GM13977 (cell line): ENCODE results near the gene DECR2.
A peak's percentile ranks its signal among the peaks of the same experiment; 100 is the strongest.
"Not testable (repeated sequence)": the region's sequence is repeated elsewhere in the genome, so short reads cannot be mapped to it uniquely, and the experiment has no call there.

ENCODE experiments used
- DNase-seq: peaks from one replicate; pipeline ENCODE4 v3.0.0; 2012; ENCODE audit warnings: low spot score
- in situ Hi-C: fragments of 300-500 bp; cut with MboI; formaldehyde crosslinking; loops from one replicate; pipeline ENCODE4 v1.12.0; 2022; ENCODE audit warnings: low sequenced_read_pairs, low pct_unique_long_range_greater_than_20kb, mixed read lengths, inconsistent platforms; ENCODE audit not compliant: unreplicated experiment
- TF ChIP-seq, protein P1 (sequence below): IDR thresholded peaks from 2 replicates; pipeline ENCODE4 v1.5.1; 2012; ENCODE audit warnings: mild to moderate bottlenecking, control low read depth; ENCODE audit not compliant: insufficient read depth; ENCODE audit errors: extremely low read depth, missing control alignments

Gene DECR2

DNA sequence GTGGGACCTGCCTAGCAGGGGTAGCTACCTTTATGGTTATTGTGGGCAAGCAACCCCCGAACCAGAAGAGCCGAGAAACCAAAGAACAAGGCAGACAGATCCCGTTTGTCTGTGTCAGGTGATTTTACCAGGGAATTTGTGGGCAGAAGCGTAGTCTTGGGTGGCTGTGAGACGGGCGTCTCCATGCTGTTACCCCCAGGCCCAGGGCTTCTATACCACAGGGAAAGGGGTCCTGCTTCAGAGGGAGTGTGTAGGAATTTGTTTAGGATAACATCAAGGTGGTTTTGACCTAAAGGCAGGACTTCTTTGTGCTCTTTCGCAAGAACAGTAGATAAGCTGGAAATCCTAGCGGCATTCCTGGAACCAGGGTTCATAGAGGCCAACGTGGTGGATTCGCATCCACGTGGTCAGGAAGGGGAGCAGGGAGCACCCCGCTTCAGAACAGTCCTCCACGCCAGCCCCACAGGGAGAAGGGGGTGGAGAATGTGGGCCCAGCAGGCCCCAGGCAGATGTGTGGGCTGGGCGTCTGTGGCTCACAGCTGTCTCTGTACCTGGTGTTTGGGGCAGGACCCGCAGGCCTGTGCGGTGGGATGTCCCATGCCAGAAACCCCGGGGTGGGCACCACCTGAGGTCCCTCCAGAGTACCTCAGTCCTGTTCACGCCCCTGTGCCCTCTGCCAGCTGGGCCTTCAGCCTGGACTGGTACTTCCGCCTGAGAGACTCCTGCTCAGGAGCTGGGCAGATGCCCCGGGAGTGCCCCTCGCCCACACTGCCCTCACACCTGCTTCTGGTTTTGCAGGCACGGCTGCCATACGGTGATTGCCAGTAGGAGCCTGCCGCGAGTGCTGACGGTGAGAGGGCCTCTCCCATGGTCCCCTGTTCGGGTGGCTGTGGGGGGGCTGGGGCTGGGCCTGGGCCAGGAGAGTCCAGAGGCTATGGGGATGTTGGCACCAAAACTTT lies 4.1 kb downstream of the DECR2 start:
- TF ChIP-seq, protein P1, sequence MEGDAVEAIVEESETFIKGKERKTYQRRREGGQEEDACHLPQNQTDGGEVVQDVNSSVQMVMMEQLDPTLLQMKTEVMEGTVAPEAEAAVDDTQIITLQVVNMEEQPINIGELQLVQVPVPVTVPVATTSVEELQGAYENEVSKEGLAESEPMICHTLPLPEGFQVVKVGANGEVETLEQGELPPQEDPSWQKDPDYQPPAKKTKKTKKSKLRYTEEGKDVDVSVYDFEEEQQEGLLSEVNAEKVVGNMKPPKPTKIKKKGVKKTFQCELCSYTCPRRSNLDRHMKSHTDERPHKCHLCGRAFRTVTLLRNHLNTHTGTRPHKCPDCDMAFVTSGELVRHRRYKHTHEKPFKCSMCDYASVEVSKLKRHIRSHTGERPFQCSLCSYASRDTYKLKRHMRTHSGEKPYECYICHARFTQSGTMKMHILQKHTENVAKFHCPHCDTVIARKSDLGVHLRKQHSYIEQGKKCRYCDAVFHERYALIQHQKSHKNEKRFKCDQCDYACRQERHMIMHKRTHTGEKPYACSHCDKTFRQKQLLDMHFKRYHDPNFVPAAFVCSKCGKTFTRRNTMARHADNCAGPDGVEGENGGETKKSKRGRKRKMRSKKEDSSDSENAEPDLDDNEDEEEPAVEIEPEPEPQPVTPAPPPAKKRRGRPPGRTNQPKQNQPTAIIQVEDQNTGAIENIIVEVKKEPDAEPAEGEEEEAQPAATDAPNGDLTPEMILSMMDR, result no peak
- in situ Hi-C loops, result no loop called here
- DNase-seq, result no peak

DNA sequence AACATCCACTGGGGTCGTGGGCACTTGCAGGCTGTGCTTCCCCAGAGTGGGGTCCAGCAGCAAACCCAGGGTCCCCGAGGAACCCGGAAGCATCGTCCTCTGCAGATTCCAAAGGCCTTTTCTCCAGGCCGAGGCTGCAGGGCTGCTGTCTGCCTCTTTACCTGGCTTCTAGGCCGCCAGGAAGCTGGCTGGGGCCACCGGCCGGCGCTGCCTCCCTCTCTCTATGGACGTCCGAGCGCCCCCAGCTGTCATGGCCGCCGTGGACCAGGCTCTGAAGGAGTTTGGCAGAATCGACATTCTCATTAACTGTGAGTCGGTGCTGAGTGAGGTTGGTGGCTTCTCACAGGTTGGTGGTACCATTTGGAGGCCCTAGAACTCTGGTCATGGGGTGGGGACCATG lies 5.6 kb downstream of the DECR2 start:
- TF ChIP-seq, protein P1, result no peak
- in situ Hi-C loops, result no loop called here
- no peak for DNase-seq

DNA sequence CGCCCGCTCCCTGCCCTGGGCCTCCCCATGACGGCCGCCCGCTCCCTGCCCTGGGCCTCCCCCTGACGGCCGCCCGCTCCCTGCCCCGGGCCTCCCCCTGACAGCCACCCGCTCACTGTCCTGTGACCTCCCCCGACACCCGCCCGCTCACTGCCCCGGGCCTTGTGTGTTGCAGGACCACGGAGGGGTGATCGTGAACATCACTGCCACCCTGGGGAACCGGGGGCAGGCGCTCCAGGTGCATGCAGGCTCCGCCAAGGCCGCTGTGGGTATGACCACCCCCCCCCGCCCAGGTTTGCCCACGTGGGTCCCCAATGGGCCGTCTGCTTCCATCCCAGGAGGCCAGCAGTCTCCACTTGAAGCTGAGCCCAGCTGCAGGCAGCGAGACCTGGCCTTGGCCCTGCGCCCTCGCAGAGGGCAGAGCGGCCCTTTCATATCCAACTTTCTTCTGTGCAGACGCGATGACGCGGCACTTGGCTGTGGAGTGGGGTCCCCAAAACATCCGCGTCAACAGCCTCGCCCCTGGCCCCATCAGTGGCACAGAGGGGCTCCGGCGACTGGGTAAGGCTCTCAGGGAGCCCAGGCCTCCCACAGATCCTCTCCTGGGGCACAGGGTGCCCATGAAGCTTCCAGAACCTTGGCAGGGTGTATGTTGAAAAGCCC lies 9.0 kb downstream of the DECR2 start:
- TF ChIP-seq, protein P1, result no peak
- in situ Hi-C loops, result no loop called here
- no peak for DNase-seq

DNA sequence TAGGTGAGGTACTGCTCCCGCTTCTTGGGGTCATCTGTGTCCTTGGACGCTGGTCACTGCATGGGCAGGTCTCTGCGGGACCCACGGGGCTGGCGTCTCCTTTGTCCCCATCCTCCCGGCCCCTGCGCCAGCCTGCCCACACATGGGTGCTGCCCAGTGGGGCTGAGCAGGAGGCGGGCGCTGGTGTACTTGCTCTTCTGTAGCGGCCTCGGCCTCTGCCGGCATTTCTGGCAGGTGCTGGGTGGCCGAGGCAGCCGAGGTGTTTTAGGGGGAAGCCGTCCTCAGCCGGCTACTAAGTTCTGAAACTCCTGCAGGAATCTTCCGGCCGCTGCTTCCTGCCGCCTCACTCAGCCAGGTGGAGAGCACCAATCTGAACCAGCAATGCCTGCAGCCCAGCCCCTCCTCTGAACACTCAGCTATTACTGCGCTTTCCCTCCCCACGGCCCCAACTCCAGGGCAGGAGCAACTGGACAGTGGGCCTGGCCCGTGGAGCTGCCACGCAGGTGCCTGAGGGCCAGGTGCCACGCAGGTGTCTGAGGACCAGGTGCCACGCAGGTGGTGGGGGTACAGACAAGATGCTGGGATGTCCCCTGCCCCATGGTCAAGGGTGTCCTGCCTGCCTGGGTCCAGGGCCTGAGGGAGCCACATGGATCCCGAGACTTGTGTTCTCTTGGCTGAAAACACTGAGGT lies 10.0 kb downstream of the DECR2 start:
- in situ Hi-C loops, result no loop called here
- peak; percentile 15 for DNase-seq
- TF ChIP-seq, protein P1, result no peak

DNA sequence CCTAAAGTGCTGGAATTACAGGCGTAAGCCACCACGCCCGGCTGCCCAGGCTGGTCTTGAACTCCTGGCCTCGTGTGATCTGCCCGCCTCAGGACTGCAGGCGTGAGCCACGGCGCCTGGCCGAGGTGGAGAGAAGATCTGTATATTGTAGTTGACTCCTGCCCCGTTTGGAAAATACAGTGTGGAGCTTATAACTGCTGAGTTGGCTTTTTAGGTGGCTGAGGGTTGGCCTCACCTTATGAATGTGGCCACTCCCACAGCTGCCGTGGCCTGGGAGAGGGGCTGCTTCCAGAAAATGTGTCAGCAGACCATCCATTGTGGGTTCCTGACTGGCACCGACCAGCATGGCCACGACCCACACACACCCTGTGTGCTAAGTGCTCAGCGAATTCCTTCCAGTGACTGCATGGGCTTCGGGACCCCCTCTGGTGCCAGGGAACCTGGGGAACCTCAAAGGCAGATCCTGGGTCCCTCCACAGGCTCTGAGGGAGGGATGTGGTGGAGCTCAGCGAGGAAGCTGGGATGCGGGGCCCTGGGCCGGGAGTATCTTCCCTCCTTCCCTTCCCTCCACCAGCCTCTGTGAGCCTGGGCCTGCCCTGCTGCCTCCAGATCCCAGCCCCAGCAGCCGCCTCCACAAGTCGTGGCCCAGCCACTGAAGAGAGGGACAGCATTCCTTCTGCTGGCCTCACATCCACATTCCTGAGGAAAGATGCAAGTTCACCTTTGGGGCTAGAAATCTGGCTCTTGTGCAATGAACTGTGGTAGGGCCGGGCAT lies 12.9 kb downstream of the DECR2 start:
- TF ChIP-seq, protein P1, result no peak
- DNase-seq, result no peak
- in situ Hi-C loops, result no loop called here

DNA sequence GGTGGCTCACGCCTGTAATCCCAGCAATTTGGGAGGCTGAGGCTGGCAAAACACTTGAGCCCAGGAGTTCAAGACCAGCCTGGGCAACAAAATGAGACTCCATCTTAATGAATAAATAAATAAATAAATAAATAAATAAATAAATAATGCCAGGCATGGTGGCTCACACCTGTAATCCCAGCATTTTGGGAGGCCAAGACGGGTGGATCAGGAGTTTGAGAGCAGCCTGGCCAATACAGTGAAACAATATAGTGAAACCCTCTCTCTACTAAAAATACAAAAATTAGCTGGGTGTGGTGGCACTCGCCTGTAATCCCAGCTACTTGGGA lies 13.4 kb downstream of the DECR2 start:
- DNase-seq, in situ Hi-C loops: not testable (repeated sequence)

DNA sequence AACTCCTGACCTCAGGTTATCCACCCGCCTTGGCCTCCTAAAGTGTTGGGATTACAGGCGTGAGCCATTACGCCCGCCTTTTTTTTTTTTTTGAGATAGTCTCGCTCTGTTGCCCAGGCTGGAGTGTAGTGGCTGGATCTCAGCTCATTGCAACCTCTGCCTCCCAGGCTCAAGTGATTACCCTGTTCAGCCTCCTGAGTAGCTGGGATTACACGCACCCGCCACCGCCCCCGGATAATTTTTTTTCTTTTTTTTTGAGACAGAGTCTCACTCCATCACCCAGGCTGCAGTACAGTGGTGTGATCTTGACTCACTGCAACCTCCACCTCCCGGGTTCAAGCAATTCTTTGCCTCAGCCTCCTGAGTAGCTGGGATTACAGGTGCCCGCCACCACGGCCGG lies 20.5 kb downstream of the DECR2 start:
- in situ Hi-C loops, result not testable (repeated sequence)

More for the DNA sequence above, 20.5 kb downstream of the DECR2 start:
- DNase-seq, result not testable (repeated sequence)
